OCI-LY1 (cell line): ENCODE measurements around the gene GALNT10.

Experiments
- CTCF ChIP-seq: fragments of 200-600 bp; sonication (generic), shearing (Covaris generic); IDR thresholded peaks from 2 replicates; pipeline ENCODE4 v1.5.1; 2017; ENCODE audit warnings: mild to moderate bottlenecking, antibody characterized with exemption, low read length, moderate library complexity, mixed read lengths
- EZH2 ChIP-seq: fragments of 200-600 bp; sonication (generic), shearing (Covaris generic); IDR thresholded peaks from 2 replicates; pipeline ENCODE4 v1.8.0; 2017; ENCODE audit warnings: borderline replicate concordance, mixed run types, mild to moderate bottlenecking, antibody characterized with exemption, low read length, moderate library complexity, mixed read lengths

- TF ChIP-seq CTCF = no peak
- no peak for TF ChIP-seq EZH2
These were observed 175.3 kb downstream of the GALNT10 start for GRCh38 chr5:154365823-154366222.
